Measurements from ENCODE around the gene ACOT12. TPM values are rescaled to one million over a fixed set of nuclear protein-coding genes. Genes with fewer than 3 reads are reported as not detected.

The ACOT12 gene
- total and polyA plus RNA-seq, 2 of the 13 experiments (the other 11 are each of a cell fraction or from before 2014, with no cell fraction given), result not detected

GRCh38 chr5:81371354-81371876, 22.5 kb downstream of the ACOT12 start (continued):
- TF ChIP-seq LRRFIP1 (CRISPR knock-in tag; conservative IDR thresholded peaks at IDR 0.05) (no peak), ZNF292 (CRISPR knock-in tag; IDR thresholded peaks at IDR 0.05; ENCODE audit: borderline replicate concordance, low read depth) (peak; percentile 76; the same call in 1 of the 2 replicates), E2F2 (CRISPR knock-in tag; IDR thresholded peaks at IDR 0.05; ENCODE audit: borderline replicate concordance) (no peak), FUBP1 (CRISPR knock-in tag; IDR thresholded peaks at IDR 0.05; ENCODE audit: borderline replicate concordance) (no peak), NFKBIZ (CRISPR knock-in tag; IDR thresholded peaks at IDR 0.05) (no peak), PITX1 (CRISPR knock-in tag; IDR thresholded peaks at IDR 0.05) (peak; percentile 88), ZNF343 (CRISPR knock-in tag; IDR thresholded peaks at IDR 0.05) (no peak), HIVEP1 (CRISPR knock-in tag; IDR thresholded peaks at IDR 0.05) (no peak), ZNF550 (CRISPR knock-in tag; IDR thresholded peaks at IDR 0.05; ENCODE audit: borderline replicate concordance) (no peak), ZNF598 (CRISPR knock-in tag; IDR thresholded peaks at IDR 0.05; ENCODE audit: borderline replicate concordance) (no peak), BRD4 (CRISPR knock-in tag; IDR thresholded peaks at IDR 0.05) (no peak), ELF4 (CRISPR knock-in tag; IDR thresholded peaks at IDR 0.05; ENCODE audit: borderline replicate concordance) (no peak), PTBP1 (IDR thresholded peaks at IDR 0.05; ENCODE audit: low read depth, low read length, poor library complexity, severe bottlenecking) (no peak), TEAD3 (CRISPR knock-in tag; optimal IDR thresholded peaks at IDR 0.05; ENCODE audit: borderline replicate concordance) (peak; percentile 89), HNF1B (CRISPR knock-in tag; IDR thresholded peaks at IDR 0.05) (peak; percentile 86), ZBTB10 (CRISPR knock-in tag; IDR thresholded peaks at IDR 0.05; ENCODE audit: borderline replicate concordance) (no peak), ZNF800 (CRISPR knock-in tag; IDR thresholded peaks at IDR 0.05) (no peak)
